ENCODE measurements around the gene COPA.
"Not testable (repeated sequence)": the region's sequence is repeated elsewhere in the genome, so short reads cannot be mapped to it uniquely, and the experiment has no call there.

The COPA gene

DNA sequence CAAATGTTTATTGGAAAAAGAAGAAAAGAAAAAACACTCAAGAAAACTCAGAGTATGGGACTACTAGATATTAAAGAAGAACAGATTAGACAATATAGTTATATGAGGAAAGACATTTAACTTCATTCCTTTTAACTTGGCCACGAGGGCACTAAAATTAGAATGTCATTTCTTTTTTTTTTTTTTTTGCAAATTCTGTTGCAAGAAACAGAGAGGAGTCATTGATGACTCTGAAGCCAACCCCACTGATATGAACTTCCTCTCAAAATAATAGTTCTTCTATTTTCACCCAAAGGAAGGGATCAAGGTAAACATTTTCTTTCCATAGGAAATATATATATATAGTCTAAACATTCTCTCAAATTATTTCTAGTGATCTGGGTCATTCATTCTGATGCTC, 33.5 kb downstream of the COPA start:
- ATAC-seq (no peak), DNase-seq (ENCODE audit: low spot score in 2 of 2) (no peak)
- H3K4me3 Mint-ChIP-seq: no peak overlapping the region
- no peak overlapping the region for H3K27ac Mint-ChIP-seq
- no peaks in the 10 kb centered on the region for H3K9me3 Mint-ChIP-seq
- peaks cover 100% of the 10 kb centered on the region for H3K36me3 Mint-ChIP-seq
- no peaks in the 10 kb centered on the region for H3K4me1 Mint-ChIP-seq

DNA sequence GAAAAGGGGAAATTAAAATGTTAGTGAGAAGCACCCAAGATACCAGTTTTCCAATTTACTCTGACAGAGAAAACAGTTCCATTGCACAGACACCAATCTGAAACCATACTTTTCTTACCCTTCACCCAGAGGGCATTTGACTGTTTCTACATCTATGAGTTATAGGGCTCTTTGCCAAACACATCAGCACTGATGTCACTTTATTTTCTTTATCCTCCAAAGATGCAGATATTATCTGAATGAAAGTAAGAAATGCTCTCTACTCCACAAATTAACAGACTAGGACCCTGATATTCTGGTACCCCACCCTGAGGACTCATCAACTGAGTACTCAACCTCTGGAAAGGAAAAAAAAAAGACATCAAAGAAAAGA, 33.9 kb downstream of the COPA start:
- ATAC-seq: no peak
- Mint-ChIP-seq H3K4me1 (no peaks in the 10 kb centered on the region), H3K27ac (no peak overlapping the region), H3K4me3 (no peak overlapping the region), H3K36me3 (peaks cover 100% of the 10 kb centered on the region), H3K9me3 (no peaks in the 10 kb centered on the region)
- no peak for DNase-seq (ENCODE audit: low spot score in 2 of 2)

DNA sequence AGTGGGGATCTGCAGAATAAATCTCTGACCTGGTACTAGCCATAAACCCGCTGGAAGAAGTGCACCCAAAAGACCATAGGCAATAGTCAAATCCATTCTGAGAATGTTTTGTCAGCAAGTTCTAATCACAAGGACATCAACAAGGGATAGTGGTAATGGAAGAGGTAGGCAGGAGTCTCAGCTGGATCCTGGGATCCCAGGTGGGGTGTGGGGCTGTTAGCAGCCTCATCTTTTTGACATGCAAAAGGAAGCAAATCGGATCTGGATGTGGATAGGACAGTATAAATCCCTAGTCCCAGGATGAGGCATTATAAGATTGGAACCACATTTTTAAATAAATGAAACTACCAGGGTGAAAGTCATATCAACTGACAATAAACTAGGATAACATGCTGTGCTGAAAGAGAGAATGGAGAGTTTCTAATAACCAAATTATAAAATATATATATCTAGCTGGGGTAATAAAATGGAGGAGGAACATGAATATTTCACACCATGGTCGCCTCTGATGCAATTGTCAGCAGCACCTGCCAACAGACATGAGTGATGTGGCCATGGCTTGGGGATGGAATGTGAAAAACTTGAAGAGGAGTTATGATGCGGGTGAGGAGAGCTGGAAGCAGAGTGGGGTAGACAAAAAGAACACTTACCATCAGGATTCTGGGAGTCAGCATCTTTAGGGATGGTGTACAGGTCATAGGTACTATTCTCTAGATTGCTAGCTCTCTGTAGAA, 34.4 kb downstream of the COPA start:
- Mint-ChIP-seq H3K4me3 (no peak overlapping the region), H3K36me3 (peaks cover 100% of the 10 kb centered on the region), H3K27ac (peak overlapping the region; percentile 29), H3K9me3 (no peaks in the 10 kb centered on the region), H3K4me1 (no peaks in the 10 kb centered on the region)
- DNase-seq (ENCODE audit: low spot score in 2 of 2) (no peak), ATAC-seq (no peak)

DNA sequence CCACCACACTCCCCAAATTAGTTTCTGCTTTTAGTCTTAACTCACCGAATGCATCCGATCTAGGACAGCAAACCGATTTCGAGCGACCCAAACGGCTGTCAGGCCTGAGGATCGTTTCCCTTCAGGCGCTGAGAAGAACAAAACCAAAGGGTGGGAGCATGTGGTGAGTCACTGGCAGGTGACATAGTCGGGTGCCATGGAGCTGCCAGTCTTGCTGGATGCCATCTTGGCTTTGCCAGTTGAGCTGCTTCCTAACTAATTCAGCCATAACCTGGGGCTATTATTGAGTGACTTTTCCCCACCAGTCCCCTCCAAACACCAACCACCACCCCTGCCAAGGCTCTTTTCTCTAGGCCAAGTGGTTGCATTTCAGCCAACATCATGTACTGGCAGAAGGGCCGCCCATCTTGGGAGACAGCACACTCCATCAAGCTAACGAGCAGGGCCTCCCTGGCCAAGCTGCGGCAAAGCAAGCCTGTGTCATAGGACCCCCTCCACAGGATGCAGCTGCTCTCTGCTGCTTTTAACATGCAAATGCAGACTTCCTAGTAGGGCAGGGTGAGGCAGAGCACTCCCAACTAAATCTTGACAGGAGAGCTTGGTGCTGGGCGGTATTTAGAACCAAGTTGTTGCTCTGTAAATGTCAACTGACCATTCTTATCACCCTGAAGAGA, 35.8 kb downstream of the COPA start:
- Mint-ChIP-seq H3K9me3 (no peaks in the 10 kb centered on the region), H3K36me3 (peaks cover 100% of the 10 kb centered on the region), H3K27ac (no peak overlapping the region), H3K4me1 (no peaks in the 10 kb centered on the region), H3K4me3 (no peak overlapping the region)
- no peak for ATAC-seq
- DNase-seq (ENCODE audit: low spot score in 2 of 2): no peak

DNA sequence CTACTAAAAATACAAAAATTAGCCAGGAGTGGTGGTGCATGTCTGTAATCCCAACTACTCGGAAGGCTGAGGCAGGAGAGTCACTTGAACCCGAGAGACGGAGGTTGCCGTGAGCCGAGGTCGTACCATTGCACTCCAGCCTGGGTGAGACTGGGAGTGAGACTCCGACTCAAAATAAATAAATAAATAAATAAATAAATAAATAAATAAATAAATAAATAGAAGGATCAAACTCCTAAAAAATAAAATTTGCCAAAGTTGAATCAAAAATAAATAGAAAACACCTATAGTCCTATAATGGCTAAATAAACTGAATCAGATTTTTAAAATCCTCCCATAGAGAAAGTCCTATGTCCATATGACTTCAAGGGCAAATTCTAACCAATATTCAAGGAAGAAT, 42.9 kb downstream of the COPA start:
- peak overlapping the region; percentile 35 for H3K27ac Mint-ChIP-seq

DNA sequence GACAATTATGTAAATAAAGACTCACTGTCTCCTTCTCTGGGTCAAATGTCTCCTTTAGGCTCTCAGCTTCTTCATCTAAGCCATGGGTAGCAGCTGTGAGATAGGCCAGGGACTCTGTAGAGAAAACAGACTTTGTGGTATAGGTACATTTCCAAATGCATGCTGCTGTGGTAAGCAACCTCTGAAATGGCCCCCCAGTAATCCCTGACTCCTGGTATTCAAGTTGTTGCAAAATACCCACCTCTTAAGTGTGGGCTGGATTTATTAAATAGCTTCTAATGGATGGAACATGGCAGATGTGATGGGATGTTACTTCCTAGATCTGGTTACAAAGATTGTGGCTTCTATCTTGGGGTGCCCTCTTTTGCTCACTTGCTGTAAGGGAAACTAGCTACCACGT, 47.0 kb downstream of the COPA start:
- Mint-ChIP-seq H3K27ac (no peak overlapping the region), H3K9me3 (no peaks in the 10 kb centered on the region), H3K36me3 (peaks cover 100% of the 10 kb centered on the region), H3K4me1 (peaks cover 9% of the 10 kb centered on the region), H3K4me3 (no peak overlapping the region)
- ATAC-seq (no peak), DNase-seq (ENCODE audit: low spot score in 2 of 2) (no peak)

More for the DNA sequence above, 42.9 kb downstream of the COPA start:
- Mint-ChIP-seq H3K36me3 (peaks cover 100% of the 10 kb centered on the region), H3K4me3 (no peak overlapping the region), H3K9me3 (no peaks in the 10 kb centered on the region), H3K4me1 (no peaks in the 10 kb centered on the region)
- no peak for ATAC-seq
- DNase-seq (ENCODE audit: low spot score in 2 of 2): no peak

DNA sequence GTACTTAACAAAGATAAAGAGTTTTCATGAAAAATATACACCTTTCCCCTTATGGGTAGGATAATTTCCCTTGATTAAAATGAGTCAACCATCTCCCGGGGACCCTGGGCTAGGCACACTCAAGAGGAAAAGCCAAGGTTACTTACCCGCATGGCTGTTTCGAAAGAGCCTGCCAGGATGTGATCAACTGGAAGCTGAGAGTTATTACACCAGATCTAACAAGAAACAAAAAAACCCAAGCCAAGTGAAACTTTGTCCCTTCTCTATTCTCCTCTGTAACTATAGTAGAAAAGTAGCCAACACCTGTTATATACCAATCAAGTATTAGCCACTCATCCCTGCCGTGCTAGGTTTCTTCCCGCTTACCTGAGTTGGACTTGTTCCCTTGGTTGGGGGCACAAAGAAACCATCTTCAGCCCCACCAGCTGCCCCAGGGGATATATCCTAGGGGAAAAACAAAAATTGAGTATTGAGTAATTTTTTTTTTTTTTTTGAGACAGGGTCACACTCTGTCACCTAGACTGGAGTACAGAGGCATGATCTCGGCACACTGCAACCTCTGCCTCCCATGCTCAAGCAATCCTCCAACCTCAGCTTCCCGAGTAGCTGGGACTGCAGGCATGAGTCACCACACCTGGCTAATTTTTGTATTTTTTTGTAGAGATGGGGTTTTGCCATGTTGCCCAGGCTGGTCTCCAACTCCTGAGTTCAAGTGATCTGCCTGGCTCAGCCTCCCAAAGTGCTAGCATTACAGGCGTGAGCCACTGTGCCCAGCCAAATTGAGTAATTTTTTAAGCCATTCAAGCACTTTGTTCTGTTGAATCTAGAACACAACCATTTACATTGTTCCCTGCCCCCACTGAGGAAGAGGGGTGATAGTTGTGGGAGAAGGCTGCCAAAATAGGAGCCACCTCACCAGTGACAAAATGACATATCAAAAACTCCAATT, 49.8 kb downstream of the COPA start:
- Mint-ChIP-seq H3K4me1 (peaks cover 10% of the 10 kb centered on the region), H3K27ac (peak overlapping the region; percentile 66), H3K36me3 (peaks cover 100% of the 10 kb centered on the region), H3K4me3 (no peak overlapping the region), H3K9me3 (no peaks in the 10 kb centered on the region)
- DNase-seq (ENCODE audit: low spot score in 2 of 2): no peak
- ATAC-seq: no peak

DNA sequence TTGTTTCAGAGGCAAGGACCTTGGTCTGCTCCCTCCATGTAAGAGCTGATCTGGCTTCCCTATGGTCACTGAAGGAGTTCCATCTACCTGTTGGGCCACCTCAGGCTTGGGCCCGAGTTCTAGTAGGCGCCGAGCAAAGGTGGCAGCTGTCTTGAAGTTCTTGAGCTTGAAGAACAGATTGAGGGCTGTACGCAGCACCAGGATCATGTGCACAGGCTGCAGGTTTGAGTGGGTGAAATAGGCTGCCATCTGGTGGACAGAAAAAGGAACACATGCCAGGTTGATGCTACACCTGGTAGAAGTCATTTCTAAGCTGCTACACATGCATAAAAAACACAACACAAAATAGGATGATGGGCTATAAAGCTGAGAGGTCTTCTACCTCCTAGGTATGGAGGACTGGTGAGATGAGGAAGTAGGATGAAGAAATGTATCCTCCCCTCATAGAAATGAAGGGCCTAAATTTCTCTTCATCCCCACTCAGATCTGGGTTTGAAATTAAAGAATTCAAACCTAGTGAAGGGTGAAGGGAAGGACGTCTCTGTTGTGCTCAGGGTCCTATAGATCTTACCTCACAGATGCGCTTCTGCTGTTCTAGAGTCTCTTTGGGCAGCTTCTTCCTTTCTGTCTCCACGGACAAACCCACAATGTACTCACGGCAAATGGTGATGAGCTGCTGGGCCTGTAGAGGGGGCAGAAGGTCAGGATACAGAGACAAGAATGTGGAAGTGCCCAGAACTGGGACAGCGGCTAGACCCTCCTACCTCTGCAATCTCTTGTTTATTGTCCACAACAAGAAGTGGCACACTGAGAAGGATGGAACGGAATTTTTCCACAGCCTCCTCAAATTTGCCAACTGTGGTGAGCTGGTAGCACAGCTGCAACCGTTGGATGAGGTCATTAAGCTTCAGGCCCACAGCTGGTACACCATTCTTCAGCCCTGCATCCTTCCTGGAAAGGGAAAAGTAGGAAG, 51.5 kb downstream of the COPA start:
- ATAC-seq (peak; percentile 94), DNase-seq (ENCODE audit: low spot score in 2 of 2) (peak; percentile 38 to 77)
- H3K4me1 Mint-ChIP-seq: peaks cover 10% of the 10 kb centered on the region
- H3K4me3 Mint-ChIP-seq: no peak overlapping the region
- no peaks in the 10 kb centered on the region for H3K9me3 Mint-ChIP-seq
- H3K27ac Mint-ChIP-seq: peak overlapping the region; percentile 26
- peaks cover 91% of the 10 kb centered on the region for H3K36me3 Mint-ChIP-seq

DNA sequence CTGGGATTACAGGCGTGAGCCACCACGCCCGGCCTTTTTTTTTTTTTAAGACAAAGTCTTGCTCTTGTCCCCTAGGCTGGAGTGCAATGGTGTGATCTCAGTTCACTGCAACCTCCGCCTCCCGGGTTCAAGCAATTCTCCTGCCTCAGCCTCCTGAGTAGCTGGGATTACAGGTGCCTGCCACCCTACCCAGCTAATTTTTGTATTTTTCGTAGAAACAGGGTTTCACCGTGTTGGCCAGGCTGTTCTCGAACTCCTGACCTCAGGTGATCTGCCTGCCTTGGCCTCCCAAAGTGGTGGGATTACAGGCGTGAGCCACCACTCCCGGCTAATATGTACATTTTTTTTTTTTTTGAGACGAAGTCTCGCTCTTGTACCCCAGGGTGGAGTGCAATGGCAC, 55.3 kb downstream of the COPA start:
- peaks cover 35% of the 10 kb centered on the region for H3K4me1 Mint-ChIP-seq
- H3K4me3 Mint-ChIP-seq; ATAC-seq; H3K9me3 Mint-ChIP-seq; H3K27ac Mint-ChIP-seq; DNase-seq (ENCODE audit: low spot score in 2 of 2): not testable (repeated sequence)
- H3K36me3 Mint-ChIP-seq: peaks cover 76% of the 10 kb centered on the region

DNA sequence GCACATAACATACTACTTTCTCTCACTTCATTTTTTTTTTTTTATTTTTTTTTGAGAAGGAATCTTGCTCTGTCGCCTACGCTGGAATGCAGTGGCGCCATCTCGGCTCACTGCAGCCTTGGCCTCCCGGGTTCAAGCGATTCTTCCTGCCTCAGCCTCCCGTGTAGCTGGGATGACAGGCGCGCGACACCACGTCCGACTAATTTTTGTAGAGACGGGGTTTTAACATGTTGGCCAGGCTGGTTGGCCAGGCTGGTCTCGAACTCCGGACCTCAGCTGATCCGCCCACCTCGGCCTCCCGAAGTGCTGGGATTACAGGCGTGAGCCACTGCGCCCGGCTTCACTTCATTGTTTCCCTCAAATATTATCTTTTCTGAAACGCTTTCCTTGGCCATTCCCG, 57.5 kb downstream of the COPA start:
- peak overlapping the region; percentile 97 for H3K27ac Mint-ChIP-seq
- peaks cover 25% of the 10 kb centered on the region for H3K4me1 Mint-ChIP-seq
- DNase-seq (ENCODE audit: low spot score in 2 of 2): no peak
- peak overlapping the region; percentile 98 for H3K4me3 Mint-ChIP-seq
- no peaks in the 10 kb centered on the region for H3K9me3 Mint-ChIP-seq
- ATAC-seq: no peak
- peaks cover 76% of the 10 kb centered on the region for H3K36me3 Mint-ChIP-seq

DNA sequence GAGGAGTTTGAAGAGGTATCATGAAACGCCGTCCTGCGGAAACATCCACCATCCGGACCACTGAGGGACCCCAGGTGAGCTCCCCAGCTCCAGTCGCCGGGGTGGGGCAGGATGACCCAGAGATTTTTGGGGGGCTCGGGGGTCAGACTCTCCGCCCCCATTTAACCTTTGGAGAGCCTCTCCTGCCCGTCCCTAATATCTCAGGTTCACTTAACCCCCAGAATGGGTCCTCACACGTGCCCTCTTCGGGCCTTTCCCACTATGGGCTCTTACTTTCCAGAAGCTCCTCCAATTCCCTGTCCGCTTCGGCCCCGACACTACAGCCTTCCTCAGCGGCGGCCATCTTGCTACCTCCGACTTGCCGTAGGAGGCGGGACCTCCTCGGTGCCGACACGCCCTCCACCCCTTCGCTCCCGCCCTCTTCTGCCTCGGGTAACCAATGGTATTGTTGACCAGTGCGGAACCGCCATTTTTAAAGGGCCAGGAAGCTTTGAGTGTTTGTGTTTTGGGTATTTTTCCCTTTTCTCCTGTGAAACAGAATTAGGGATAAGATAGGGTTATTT, 58.2 kb downstream of the COPA start, which contains the start of gene PEX19:
PEX19 (minus strand) TSS at position 352 of the 563 bp plus-strand sequence; CDS start at position 343, 9 bp downstream.
- Mint-ChIP-seq H3K9me3 (no peaks in the 10 kb centered on the region), H3K4me3 (peak within 1 kb of the TSS; percentile 98), H3K27ac (peak within 1 kb of the TSS; percentile 97), H3K36me3 (peaks cover 76% of the 10 kb centered on the region), H3K4me1 (peaks cover 25% of the 10 kb centered on the region)
- peak; percentile 77 to 95 for DNase-seq (ENCODE audit: low spot score in 2 of 2)
- peak; percentile 100 for ATAC-seq

DNA sequence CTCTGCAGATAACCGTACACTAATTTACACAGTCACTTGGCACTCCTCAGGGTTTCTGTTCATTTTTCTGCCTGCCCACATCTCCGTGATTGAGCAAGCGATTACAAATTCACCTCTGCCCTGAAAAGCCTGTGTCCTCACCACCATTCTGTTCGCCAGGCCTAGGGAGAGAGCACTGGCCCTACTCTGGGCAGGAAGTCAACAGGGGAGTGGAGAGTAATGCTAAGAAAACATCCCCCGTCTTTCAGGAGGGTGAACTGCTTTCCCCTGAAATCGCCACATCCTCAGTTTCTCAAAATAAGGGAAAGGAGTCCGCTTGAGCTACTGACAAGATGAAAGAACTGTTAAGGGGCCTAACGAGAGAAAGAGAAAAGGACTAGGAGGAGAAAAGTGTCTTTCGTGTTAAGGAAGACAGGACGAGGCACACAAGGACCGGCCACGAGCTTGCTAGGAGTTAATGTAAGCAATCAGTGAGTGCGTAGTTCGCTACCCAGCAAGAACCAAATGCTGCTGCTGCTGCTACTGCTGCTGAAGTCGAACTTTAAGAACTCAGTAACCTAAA, 58.7 kb downstream of the COPA start:
- Mint-ChIP-seq H3K36me3 (peaks cover 76% of the 10 kb centered on the region), H3K4me1 (peaks cover 25% of the 10 kb centered on the region), H3K9me3 (no peaks in the 10 kb centered on the region), H3K4me3 (peak overlapping the region; percentile 98), H3K27ac (peak overlapping the region; percentile 97)
- ATAC-seq (peak; percentile 54), DNase-seq (ENCODE audit: low spot score in 2 of 2) (no peak)

DNA sequence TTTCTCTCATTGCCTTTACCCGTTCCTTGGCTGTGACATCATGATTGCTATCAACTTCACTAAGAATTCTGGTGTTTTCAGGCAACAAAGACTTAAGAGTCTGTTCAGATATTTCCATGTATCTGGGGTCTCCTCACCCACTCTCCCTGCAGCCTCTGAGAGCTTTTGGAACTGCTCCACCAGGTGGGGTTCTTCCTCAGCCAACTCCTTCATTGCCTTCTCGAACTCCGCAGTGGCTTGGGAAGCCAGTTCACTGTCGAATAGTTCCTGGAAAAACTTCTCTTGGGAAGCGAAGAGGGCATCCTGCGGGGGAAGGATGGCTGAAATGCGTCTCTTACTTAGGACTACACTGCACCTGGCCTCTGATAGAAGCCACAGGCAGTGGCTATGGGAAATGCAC, 60.2 kb downstream of the COPA start:
- no peak overlapping the region for H3K27ac Mint-ChIP-seq
- H3K4me1 Mint-ChIP-seq: peaks cover 25% of the 10 kb centered on the region
- no peak for ATAC-seq

DNA sequence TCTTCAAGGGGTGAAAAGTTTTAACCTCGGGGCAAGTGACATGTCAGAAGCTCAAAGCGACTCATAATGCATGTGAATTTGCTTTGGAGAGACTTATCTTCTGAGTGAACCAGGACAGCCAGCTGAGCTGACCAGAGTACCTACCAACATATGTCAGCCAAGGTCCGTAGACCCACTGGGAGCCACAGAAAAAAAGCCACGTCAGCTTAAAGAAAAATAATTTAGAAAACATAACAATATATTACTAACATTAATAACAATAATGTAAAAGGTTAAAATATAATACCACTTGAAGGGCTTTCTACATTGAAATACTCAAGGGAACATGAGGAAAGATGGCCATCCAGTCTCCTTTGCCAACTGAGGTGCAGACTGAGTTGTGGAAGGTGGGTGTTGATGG, 65.1 kb downstream of the COPA start:
- H3K9me3 Mint-ChIP-seq: no peaks in the 10 kb centered on the region
- H3K4me1 Mint-ChIP-seq: no peaks in the 10 kb centered on the region
- no peak overlapping the region for H3K4me3 Mint-ChIP-seq
- peaks cover 70% of the 10 kb centered on the region for H3K36me3 Mint-ChIP-seq
- no peak for ATAC-seq
- peak overlapping the region; percentile 35 for H3K27ac Mint-ChIP-seq
- no peak for DNase-seq (ENCODE audit: low spot score in 2 of 2)

More for the DNA sequence above, 60.2 kb downstream of the COPA start:
- no peak overlapping the region for H3K4me3 Mint-ChIP-seq
- peaks cover 76% of the 10 kb centered on the region for H3K36me3 Mint-ChIP-seq
- H3K9me3 Mint-ChIP-seq: no peaks in the 10 kb centered on the region
- DNase-seq (ENCODE audit: low spot score in 2 of 2): no peak

Data from stimulated activated effector memory CD8-positive, alpha-beta T cell treated with anti-CD3 and anti-CD28 coated beads, Interleukin-12 subunit alpha, Interleukin-12 subunit beta, amount 100 ng/mL, for 72 hours (primary cell).